Urinary bladder (tissue), 4 donors: ENCODE data around the gene EXOC3L2. TPM values are rescaled to one million over a fixed set of nuclear protein-coding genes. Genes with fewer than 3 reads are reported as not detected.

Source experiments
- DNase-seq: peaks from one replicate; pipeline ENCODE4 v3.0.0-alpha.2; 2015; ENCODE audit errors: extremely low spot score
- H3K27ac ChIP-seq: one replicate; pipeline ENCODE4 v1.5.1; 2013; ENCODE audit warnings: low read depth, mild to moderate bottlenecking, moderate library complexity
- H3K36me3 ChIP-seq: one replicate; pipeline ENCODE4 v1.6.1; 2013; ENCODE audit warnings: mild to moderate bottlenecking, moderate library complexity; ENCODE audit not compliant: insufficient read depth
- H3K4me1 ChIP-seq: one replicate; pipeline ENCODE4 v1.6.1; 2013; ENCODE audit warnings: mild to moderate bottlenecking, moderate library complexity; ENCODE audit not compliant: insufficient read depth
- H3K4me3 ChIP-seq: one replicate; pipeline ENCODE4 v1.5.1; 2013; ENCODE audit warnings: low read depth, low read length
- WGBS: extraction: QIAGEN DNeasy Blood & Tissue Kit; methylation state at CpG from one replicate; pipeline ENCODE4 v1.1.7; 2013; 5-methylcytosine and 5-hydroxymethylcytosine counted together
- polyA plus RNA-seq: library from polyadenylated mRNA; stranded (reverse); fragments of 200-250 nt; gene quantifications from one replicate; pipeline ENCODE4 v1.2.3, GENCODE V29; 2013
- total RNA-seq: library from RNA; depleted of rRNA; stranded (reverse); fragments of >200 nt; gene quantifications from one replicate; pipeline ENCODE4 v1.2.3, GENCODE V29; 2014
- donor health status: healthy with polysubstance abuse.
- donor health status: healthy.

Gene EXOC3L2
- total and polyA plus RNA-seq, 2 donors, result 3.4 to 6.9 TPM

GRCh38 chr19:45200568-45200967 is 44.6 kb downstream of the EXOC3L2 start:
- H3K36me3 ChIP-seq, result no peaks in the 10 kb centered on the region
- no peak overlapping the region for H3K27ac ChIP-seq
- H3K4me3 ChIP-seq, result no peak overlapping the region
- DNase-seq, result no peak
- H3K4me1 ChIP-seq, result no peaks in the 10 kb centered on the region
- WGBS, result 35% methylated on average over 4 of the region's 4 CpGs

GRCh38 chr19:45195764-45196163 is 49.4 kb downstream of the EXOC3L2 start:
- H3K4me1 ChIP-seq, result no peaks in the 10 kb centered on the region
- H3K4me3 ChIP-seq, result no peak overlapping the region
- WGBS, result 75% methylated on average over 6 of the region's 6 CpGs
- no peak overlapping the region for H3K27ac ChIP-seq
- DNase-seq, result no peak
- no peaks in the 10 kb centered on the region for H3K36me3 ChIP-seq

- DNase-seq, result no peak
- 82% methylated on average over 4 of the region's 4 CpGs for WGBS
These were observed 53.8 kb downstream of the EXOC3L2 start for GRCh38 chr19:45191375-45191774.

GRCh38 chr19:45189971-45190370 is 55.2 kb downstream of the EXOC3L2 start:
- DNase-seq, result no peak
- Histone ChIP-seq H3K36me3 (no peaks in the 10 kb centered on the region), H3K27ac (no peak overlapping the region), H3K4me3 (no peak overlapping the region), H3K4me1 (no peaks in the 10 kb centered on the region)
- 84% methylated on average over 1 of the region's 1 CpG for WGBS

More at GRCh38 chr19:45191375-45191774, 53.8 kb downstream of the EXOC3L2 start:
- Histone ChIP-seq H3K4me1 (no peaks in the 10 kb centered on the region), H3K27ac (no peak overlapping the region), H3K36me3 (no peaks in the 10 kb centered on the region), H3K4me3 (no peak overlapping the region)

GRCh38 chr19:45187421-45188100 is 57.6 kb downstream of the EXOC3L2 start:
- Histone ChIP-seq H3K36me3 (no peaks in the 10 kb centered on the region), H3K4me3 (no peak overlapping the region), H3K27ac (no peak overlapping the region), H3K4me1 (no peaks in the 10 kb centered on the region)
- no peak for DNase-seq
- 48% methylated on average over 12 of the region's 12 CpGs for WGBS

- Histone ChIP-seq H3K36me3 (no peaks in the 10 kb centered on the region), H3K4me3 (no peak overlapping the region), H3K4me1 (no peaks in the 10 kb centered on the region), H3K27ac (no peak overlapping the region)
- 92% methylated on average over 12 of the region's 12 CpGs for whole genome bisulfite sequencing
- DNase-seq, result no peak
These were observed 58.5 kb downstream of the EXOC3L2 start for GRCh38 chr19:45186509-45187334.

GRCh38 chr19:45184115-45184514 is 61.1 kb downstream of the EXOC3L2 start:
- WGBS, result 94% methylated on average over 5 of the region's 5 CpGs
- Histone ChIP-seq H3K4me3 (no peak overlapping the region), H3K36me3 (no peaks in the 10 kb centered on the region), H3K27ac (no peak overlapping the region), H3K4me1 (peaks cover 1% of the 10 kb centered on the region)
- no peak for DNase-seq

- H3K27ac ChIP-seq, result no peak overlapping the region
- peaks cover 1% of the 10 kb centered on the region for H3K4me1 ChIP-seq
- WGBS, result 86% methylated on average over 4 of the region's 4 CpGs
- no peaks in the 10 kb centered on the region for H3K36me3 ChIP-seq
- no peak for DNase-seq
- no peak overlapping the region for H3K4me3 ChIP-seq
These were observed 62.4 kb downstream of the EXOC3L2 start for GRCh38 chr19:45182758-45183157.

- 85% methylated on average over 7 of the region's 7 CpGs for WGBS
- DNase-seq, result no peak
- Histone ChIP-seq H3K4me1 (peaks cover 1% of the 10 kb centered on the region), H3K27ac (no peak overlapping the region), H3K4me3 (no peak overlapping the region), H3K36me3 (no peaks in the 10 kb centered on the region)
These were observed 64.3 kb downstream of the EXOC3L2 start for GRCh38 chr19:45180936-45181335.

- Histone ChIP-seq H3K27ac (peak overlapping the region; percentile 71), H3K4me3 (peak overlapping the region; percentile 71), H3K4me1 (peaks cover 1% of the 10 kb centered on the region), H3K36me3 (no peaks in the 10 kb centered on the region)
- no peak for DNase-seq
- 49% methylated on average over 9 of the region's 9 CpGs for WGBS
These were observed 65.3 kb downstream of the EXOC3L2 start for GRCh38 chr19:45179892-45180370.

GRCh38 chr19:45179072-45179891 is 65.9 kb downstream of the EXOC3L2 start:
- under 1% methylated on average over 97 of the region's 97 CpGs for WGBS
- peak overlapping the region; percentile 71 for H3K27ac ChIP-seq
- peaks cover 1% of the 10 kb centered on the region for H3K4me1 ChIP-seq
- peak overlapping the region; percentile 71 for H3K4me3 ChIP-seq
- H3K36me3 ChIP-seq, result no peaks in the 10 kb centered on the region
- DNase-seq, result no peak

- Histone ChIP-seq H3K4me3 (peak within 1 kb of the TSS; percentile 71), H3K27ac (peak within 1 kb of the TSS; percentile 89), H3K36me3 (no peaks in the 10 kb centered on the region), H3K4me1 (peaks cover 1% of the 10 kb centered on the region)
- DNase-seq, result peak; percentile 100
- under 1% methylated on average over 51 of the region's 51 CpGs for WGBS
These were observed 66.7 kb downstream of the EXOC3L2 start, which contains the start of gene BLOC1S3 for GRCh38 chr19:45178262-45179071. Gene BLOC1S3, plus strand, starts transcription at chr19:45178784. Its CDS starts 513 bp downstream, at chr19:45179297.
